Measurements from ENCODE around the gene NOTO.
"Not testable (repeated sequence)": the region's sequence is repeated elsewhere in the genome, so short reads cannot be mapped to it uniquely, and the experiment has no call there.

NOTO gene, protein sequence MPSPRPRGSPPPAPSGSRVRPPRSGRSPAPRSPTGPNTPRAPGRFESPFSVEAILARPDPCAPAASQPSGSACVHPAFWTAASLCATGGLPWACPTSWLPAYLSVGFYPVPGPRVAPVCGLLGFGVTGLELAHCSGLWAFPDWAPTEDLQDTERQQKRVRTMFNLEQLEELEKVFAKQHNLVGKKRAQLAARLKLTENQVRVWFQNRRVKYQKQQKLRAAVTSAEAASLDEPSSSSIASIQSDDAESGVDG

DNA sequence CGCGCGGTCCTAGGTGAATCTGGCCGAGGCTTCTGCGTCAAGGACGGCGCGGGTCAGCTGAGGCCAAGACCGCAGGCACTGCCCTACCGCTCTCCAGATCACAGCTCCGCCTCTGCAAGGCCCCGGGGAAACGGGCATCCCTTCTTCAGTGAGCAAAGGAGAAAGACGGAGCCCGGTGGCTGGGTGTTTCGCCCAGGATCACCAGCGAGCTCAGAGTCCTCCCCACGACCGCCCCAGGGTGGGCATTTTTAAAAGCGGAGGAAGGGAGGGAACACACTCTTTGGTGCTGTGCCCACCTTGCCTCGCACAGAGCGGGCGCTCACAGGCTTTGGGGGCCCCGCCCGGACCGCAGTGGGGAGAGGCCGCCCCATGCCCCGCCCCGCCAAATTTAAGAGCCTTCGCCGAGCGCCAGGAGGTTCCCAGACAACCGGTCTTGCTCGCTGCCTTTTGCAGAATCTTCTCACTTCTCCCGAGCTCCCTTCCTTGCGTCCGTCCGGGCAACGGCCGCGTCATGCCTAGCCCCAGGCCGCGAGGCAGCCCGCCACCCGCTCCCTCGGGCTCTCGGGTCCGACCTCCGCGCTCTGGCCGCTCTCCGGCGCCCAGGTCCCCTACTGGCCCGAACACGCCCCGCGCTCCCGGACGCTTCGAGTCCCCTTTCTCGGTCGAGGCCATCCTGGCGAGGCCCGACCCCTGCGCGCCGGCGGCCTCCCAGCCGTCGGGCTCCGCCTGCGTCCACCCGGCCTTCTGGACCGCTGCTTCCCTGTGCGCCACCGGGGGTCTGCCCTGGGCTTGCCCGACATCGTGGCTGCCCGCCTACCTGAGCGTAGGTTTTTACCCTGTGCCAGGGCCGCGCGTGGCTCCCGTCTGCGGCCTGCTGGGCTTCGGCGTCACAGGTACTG is at the start of gene NOTO:
Gene NOTO (plus strand): TSS at position 419 of the 899 bp plus-strand sequence. CDS start 93 bp downstream, at position 512.
- DNase-seq: no peak

DNA sequence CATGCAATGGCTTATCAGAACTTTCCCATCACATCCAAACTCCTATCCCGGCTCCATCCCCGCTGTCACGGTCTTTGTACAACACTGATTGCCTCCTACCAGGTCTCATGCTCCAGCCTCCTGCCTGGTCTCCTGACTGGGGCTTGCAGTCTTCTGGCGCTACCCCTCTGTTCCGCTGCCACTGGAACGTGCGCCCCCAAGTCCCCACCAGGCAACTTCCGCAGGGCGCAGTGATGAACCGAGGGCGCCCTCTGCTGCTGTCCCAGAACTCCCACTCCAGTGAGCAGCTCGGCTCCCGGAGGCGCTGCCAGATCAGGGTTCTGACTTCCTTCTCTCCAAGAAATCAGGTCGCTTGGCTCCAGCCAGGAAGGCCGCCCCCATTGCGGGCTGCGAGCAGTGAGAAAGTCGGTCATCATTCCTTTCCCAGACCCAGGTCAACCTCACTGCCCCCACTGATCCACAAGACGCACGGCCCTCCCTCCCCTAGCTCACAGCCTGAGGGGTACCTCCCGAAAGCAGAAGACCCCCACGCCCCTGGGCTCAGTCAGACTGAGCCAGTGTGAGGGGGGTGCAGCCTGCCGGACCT is 45.7 kb upstream of the NOTO start:
- DNase-seq: peak; percentile 27

DNA sequence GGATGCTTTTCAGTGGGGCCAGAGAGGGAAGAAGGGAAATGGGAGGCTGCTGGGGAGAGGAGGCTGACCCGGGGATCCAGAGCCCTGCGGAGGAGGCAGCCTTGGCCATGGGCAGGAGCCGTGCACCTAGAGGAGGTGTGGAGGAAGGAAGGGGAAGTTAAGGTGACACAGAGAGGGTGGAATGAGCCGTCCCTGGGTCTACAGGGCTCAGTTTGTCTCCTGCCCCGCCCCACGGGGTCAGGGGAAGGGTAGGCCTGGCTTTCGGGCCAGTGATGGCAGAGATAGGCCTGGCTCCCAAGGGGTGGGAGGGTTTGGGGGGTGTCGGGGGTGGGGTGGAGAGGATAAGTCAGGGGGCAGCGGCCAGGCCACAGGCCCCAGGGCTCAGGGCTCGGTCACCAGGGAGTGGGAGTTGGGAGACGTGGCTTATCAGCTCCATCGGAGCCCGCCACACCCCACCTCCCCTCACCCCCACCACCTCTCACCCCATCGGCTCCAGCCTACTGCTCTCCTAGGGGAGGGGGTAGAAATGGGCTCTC is 39.5 kb upstream of the NOTO start:
- DNase-seq: no peak

DNA sequence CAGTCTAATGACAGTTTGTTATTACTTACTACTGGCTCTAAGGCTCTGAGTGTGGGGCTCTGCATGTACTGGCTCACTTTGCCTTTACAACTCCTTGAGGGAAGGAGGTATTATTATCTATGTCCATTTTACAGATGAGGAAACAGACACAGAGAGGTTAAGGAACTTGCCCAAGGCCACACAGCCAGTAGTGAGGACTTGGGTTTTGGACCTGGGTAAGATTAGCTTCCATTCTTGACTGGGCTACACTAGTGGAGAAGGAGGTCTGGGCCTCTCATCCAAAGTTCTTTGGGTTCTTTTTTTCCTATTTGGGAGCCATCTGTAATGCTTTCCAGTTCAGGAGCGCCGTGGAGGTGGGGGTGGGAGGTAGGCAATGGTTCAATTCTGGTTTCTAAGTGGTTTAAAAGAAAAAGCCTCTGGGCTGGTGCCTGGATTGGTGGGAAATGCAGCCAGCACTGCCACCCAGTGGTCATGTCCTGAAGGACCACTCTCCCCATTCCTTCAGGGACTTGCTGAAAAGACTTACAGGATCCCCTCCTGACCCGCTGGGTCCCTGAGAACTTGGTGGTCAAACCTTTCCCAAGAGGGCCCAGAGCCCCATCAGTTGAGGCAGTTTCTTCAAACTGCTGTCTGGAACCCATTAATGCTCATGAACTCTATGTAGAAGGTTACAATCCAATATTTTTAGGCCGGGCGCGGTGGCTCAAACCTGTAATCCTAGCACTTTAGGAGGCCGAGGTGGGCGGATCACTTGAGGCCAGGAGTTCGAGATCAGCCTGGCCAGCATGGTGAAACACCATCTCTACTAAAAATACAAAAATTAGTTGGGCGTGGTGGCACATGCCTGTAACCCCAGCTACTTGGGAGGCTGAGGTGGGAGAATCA is 38.6 kb upstream of the NOTO start:
- peak; percentile 64 for DNase-seq

DNA sequence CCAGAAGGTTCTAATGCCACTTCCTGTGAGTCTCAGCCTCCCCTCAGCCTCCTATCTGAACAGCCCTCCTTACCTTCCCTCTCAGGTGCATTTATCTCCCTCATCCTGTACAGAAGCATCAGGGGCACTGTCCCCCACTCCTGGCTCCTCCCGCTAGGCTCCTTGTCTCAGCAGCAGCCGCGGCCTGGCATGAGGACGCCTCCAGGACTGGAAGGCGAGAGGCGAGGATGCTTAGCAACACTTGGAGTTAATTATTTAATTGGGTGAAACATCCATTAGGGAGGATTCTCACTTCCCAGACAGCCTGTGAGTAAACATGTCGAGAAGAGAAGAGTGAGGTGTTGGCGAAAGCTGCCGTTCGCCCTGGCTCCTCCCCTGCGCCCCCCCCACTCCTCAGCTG is 36.4 kb upstream of the NOTO start:
- DNase-seq: not testable (repeated sequence)

DNA sequence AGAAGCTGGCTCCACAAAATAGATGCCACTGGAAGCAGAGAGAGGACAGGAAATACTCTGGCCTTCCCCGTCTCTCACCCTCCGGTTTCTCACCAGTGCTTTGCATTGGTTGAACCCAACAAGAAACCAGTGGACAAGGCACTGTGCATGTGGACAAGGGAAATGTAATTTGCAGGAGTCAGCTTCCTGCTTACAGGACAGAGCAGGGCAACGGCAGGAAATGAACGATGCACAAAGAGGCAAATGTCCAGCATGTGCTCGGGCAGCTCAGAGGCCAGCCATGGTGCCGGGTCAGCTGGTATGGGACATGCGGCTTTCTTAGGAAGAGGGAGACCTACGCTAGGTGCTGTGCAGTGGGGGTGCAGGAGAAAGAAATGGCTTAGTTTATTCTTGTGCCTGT is 35.6 kb upstream of the NOTO start:
- DNase-seq: not testable (repeated sequence)

DNA sequence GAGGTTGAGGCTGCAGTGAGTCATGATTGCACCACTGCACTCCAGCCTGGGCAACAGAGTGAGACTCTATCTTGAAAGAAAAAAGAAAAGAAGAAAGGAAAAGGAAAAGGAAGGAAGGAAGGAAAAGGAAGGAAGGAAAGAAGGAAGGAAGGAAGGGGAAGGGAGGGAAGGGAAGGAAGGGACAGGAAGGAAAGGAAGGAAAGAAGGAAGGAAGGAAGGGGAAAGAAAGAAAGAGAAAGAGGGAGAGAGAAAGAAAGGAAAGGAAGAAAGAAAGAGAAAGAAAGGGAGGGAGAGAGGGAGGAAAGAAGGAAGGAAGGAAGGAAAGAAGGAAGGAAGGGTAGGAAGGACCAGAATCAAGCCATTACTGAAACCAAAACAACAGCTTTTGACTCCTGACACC is 34.0 kb upstream of the NOTO start:
- not testable (repeated sequence) for DNase-seq

DNA sequence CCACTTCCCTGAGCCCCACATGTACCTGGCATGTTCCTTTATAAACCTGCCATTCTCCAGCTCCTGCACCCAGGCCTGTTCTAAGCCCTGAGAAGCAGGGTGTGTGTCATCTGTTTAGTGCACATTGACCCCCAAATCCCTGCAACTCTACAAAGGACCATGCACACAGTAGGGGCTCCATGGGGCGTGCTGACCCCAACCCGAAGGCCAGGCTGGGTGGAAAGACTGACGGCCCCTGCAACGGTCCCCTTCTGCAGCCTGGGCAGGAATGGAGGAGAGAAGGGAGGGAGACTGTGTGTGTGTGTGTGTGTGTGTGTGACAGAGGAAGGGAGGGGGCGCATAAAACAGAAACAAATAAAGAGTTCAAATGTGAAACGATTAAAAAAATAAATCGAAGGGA is 32.0 kb upstream of the NOTO start:
- DNase-seq: not testable (repeated sequence)

DNA sequence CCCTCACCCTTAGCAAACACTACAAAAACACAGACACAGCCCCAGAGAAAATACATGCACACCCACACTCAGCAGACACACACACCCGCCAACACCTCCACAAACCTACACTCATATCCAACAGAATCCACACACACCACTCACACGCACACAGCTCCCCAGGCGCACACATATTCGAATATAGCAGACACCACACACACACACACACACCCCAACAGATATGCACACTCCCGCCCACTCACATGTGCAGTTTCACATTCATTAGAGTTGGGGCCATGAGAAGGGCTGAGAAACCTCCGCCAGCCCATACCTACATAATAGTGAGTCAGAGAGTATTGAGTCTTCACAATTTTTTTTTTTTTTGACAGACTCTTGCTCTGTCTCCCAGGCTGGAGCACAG is 29.4 kb upstream of the NOTO start:
- DNase-seq: no peak

DNA sequence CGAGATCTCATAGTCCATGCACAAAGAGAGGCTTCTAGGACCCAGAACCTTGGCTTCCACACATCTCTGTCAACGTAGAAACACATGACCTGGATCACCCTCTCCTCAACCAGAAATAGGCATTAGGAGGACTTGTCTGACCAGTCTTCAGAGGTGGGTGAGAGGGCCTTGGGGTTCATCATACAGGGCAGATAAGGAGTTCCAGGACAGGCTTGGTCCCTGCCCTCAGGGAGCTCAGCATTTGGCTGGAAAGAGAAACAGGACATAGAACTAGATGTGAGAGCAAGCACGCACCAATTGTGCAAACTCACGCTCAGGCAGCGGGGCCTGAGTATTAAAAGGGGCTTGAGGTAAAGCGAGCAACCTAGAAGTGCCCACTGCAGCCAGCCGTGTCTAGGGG is 28.6 kb upstream of the NOTO start:
- DNase-seq: no peak

DNA sequence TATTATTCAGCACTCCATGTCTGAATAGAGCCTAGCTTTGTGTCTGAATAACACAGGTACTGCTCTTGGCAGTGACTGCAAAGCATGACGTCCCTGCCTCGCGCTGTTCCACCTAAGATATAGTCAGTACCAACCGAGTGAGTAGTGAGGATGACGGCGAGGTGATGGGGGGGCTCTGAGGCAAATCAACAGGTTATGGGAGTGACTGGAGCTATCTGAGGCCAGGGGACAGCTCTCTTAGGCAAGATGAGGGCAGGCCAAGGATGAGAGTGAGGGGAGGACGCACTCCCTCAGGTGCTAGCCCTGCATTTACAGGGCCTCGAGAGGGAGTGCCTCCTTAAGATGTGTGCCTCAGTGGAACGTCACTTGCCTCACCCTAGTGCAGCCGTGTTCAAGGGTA is 28.1 kb upstream of the NOTO start:
- DNase-seq: no peak

DNA sequence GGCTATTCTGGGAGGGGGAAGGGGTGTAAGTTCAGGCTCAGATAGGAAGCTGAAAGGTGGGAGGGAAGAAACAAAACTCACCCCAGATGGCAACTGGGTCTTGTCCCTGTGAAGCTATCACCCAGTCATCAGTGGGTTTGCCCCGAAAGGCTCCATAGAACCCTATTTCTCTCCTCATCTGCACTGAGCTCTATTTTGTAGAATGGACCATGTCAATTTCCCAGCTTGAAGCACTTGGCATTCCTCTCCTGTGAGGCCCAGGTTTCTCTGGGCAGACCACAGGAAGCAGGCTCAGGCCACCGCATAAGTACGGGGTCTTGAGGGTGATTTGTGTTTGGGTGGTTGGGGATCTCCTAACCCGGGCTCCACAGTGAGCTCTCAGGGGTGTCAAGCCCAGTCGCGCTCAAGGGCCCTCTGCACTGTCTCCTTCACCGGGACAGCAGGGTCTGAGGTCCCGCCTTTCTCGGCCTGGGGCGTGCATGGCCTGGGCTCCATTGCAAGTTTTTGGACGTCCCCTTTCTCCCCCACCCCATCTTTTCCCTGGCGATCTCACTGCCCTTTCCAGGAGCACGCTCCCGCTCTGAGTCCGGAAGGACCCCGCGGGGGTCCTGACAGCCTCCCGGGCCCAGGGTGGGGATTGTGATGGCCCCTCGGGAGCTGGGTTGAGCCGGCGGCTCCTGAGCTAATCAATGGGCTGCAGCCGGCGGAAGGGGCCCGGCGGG is 27.3 kb upstream of the NOTO start:
- DNase-seq: no peak

DNA sequence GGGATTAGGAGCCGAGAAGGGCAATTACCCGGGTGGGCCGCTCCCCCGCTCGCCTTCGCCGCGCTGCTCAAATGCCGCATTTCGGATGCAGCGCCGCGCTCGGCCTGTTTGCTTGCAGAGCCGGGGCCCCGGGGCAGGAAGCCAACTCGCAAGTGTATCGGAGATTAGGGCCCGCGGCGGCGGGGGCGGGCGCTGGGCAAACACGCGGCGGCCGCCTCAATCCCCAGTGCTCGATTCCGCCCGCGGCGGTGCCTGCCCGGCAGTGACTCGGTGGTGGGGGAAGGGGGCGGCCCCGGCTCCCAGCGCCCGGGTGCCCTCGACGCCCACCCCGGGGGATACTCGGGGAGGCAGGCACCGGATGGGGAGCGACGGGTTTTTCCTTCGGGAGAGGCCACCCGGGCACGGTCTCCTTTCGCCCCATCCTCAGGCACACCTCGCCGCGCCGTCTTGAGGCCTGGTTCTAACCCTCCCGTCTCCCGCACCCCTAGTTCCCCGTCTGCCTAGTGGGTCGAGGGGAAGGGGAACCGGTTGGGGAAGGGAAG is 26.6 kb upstream of the NOTO start:
- DNase-seq: peak; percentile 69

DNA sequence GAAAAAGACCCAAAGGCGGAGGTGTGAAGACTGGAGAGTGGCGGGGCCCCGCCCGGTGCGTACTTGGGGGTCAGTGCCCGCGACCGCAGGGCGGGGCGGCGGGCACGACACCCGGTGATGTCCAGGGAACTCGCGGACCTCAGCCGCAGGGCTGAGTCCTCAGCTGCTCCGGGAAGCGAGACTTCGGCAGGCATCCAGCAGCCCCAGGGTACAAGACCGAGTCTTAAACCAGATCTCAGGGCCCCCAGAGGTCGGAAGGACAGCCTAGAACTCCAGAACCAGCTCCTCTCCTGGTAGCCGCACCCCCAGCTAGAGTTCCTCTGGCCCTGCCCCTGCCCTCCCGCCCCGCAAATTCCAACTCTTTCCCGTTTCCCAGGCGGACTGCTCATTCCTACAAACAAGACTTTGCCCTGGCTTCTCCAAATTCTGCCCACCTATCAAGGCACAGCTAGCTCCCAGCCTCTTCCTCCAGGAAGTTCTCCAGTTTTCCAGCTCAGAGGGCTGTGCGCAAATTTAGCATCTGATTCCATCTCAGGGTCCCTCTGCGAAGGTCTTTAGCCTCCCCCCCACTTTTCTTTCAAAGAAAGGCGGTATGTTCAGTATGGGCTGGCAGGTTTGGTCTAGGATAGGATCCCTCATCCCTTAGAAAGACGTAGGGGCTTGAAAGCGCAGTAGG is 26.0 kb upstream of the NOTO start:
- no peak for DNase-seq

DNA sequence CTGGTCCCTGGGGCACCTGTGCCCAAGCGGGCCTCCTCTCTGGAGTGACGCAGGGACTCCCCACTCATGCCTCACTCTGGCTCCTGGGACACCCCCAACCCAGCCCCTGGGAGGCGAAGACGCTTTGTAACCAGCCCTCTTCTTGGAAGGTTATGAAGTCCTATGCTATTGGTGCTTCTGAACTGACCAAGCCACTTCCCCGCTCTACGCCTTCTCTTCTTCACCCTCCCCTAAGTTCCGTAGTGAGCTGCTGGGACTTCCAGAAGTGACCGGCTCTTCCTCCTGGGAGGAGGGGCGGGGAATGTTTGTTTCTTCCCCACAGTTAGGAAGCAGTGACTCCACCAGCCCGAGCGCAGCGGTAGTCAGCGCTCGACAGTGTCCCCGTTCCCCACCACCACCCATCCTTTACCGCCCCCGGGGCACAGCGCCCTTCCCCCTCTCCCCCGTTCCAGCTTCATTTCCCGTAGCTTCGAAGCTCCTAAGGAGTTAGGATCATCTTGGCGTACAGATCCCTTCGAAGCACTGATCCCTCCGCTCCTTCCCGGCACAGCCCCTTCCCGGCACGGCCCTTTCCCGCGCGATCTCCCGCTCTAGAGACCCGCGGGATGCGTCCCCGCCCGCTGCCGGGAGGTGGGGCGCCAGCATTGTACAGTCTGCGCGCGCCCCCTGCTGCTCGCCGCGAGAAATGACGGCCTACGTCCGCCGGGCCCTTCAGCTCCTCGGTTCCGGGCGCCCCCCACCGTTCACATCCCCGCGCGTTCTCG is 25.3 kb upstream of the NOTO start:
- DNase-seq: peak; percentile 90

DNA sequence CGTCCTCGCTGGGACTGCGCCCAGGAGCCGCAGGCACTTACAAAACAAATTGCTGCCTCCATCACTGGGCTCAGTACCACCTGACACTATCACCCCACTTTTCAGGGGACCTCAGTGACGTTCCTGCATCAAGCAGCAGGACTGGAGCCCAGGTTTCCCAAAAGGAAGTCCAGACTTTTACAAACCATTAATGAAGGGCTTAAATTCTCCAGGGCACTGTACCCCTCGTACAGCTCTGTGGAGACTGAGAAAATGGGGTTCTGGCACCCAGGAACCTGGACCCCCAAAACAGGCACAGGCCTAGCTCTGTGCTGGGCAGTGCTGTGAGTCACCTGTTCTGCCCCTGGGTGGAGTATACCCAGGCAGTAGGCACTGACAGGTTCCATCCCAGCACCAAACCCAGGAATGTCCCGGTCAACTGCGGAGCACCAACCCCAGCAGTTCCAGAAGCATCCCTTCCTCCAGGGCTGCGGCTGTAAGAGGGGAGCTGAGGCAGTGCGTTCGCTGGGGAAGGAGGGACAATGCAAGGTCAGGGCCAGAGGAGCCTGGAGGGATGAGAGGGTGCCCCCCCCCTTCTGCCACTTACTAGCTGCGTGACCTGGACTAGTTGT is 24.6 kb upstream of the NOTO start:
- no peak for DNase-seq

DNA sequence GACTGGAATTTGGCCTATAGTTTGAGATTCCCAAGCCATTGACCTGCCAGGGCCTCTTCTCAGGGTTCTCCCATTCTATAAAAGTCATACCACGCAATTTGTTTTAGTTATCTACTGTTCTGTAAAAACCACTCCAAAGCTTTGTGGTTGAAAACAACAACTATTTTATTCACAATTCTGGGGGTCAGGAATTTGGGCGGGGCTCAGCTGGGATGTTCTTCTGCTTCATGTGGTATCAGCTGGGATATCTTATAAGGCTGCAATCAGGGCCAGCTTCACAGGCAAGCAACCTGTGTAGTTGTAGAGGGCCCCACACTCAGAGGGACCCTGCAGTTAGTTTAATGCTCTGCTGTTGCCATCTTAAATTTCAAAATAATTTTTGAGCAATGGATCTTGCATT is 16.4 kb upstream of the NOTO start:
- no peak for DNase-seq

DNA sequence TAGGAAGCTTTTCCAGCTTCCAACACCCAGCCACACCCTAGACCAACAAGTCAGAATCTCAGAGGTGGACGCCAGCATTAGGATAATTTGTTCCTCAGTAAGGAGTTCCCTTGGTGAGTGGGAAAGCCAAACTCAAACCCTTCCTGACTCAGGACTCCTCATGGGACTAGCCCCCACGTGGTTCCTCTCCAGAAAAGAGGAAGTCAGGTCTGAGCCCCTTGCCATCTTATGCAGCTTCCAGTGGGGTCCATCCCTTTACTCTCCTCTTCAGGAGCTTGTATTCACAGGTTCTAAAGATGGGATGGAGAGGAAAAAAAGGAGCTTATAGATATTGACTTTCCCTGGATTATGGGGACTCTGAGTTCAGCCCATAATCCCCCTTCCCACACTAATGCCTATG is 14.8 kb upstream of the NOTO start:
- no peak for DNase-seq

DNA sequence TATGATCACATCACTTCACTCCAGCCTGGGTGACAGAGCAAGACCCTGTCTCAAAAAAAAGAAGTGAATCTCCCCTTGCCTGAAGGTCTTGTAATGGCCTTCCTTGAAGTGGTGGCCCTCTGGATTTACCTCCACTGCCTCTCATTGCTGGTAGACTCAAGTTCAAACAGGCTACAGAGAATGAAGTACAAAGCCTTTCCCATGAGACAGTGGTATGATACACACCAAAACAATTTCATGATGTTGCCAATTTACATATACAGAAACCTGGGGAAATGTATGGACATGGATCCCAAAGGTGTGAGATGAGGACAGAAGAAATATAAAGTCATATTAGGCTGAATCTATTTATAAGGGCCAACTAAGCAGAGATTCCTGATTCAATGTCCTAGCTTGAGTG is 4.8 kb upstream of the NOTO start:
- no peak for DNase-seq

DNA sequence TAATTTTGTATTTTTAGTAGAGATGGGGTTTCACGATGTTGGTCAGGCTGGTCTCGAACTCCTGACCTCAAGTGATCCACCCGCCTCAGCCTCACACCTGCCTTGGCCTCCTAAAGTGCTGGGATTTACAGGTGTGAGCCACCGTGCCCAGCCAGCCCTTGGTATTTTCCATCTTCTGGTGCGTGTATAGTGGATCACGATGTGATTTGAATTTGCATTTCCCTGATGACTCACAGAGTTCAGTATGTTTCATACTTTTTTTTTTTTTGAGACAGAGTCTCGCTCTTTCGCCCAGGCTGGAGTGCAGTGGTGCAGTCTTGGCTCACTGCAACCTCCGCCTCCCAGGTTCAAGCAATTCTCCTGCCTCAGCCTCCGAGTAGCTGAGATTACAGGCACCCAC is 2.1 kb upstream of the NOTO start:
- not testable (repeated sequence) for DNase-seq
